GM21723 (cell line): ENCODE results near the gene TMEM167B.
A peak's percentile ranks its signal among the peaks of the same experiment; 100 is the strongest.

Source experiments
- ATAC-seq: cut with Tn5 transposase; IDR thresholded peaks from one replicate; pipeline ENCODE4 v1.9.1; 2021; ENCODE audit warnings: mild to moderate bottlenecking, moderate library complexity; ENCODE audit not compliant: unreplicated experiment

Gene TMEM167B

GRCh38 chr1:109080441-109081082 is 10.0 kb upstream of the TMEM167B start:
- ATAC-seq = no peak

DNA sequence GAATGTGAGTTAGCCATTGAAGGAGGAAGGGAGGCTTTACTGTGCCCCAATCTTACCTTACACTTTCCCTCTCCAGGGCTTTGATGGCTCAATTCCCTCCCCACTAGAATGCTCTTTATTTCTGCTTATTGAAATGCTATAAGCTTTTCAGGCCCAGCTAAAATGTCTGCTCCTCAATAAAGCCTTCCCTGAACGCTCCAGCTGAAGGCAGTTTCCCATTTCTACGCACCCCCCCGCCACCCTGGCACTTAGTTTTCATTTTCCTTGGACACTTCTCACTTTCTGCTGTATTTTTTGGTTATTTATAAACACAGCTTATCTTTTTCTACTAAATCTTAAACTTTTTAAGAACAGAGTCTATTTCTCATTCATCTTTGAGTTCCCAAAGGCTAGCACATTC is 7.1 kb upstream of the TMEM167B start:
- no peak for ATAC-seq

DNA sequence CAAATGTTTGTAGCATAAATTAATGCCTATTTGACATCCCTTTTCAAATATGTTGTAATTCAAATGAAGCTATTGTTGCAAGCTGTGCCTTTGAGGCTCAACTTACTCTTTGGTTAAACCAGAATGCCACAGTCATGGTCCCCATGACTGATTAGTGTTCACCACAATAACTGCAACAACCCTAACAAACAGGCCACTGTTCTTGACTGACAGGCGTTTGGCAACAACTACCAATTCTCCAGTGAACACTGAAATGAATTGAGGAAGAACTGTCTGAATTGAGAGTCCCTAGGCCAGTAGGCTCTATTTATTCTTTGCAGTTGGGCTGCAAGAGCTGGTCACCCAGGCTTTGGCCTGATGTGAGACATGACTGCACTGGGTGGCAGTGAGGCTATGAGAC is 6.6 kb upstream of the TMEM167B start:
- no peak for ATAC-seq

- no peak for ATAC-seq
Observed at GRCh38 chr1:109084563-109085517, 5.7 kb upstream of the TMEM167B start.

DNA sequence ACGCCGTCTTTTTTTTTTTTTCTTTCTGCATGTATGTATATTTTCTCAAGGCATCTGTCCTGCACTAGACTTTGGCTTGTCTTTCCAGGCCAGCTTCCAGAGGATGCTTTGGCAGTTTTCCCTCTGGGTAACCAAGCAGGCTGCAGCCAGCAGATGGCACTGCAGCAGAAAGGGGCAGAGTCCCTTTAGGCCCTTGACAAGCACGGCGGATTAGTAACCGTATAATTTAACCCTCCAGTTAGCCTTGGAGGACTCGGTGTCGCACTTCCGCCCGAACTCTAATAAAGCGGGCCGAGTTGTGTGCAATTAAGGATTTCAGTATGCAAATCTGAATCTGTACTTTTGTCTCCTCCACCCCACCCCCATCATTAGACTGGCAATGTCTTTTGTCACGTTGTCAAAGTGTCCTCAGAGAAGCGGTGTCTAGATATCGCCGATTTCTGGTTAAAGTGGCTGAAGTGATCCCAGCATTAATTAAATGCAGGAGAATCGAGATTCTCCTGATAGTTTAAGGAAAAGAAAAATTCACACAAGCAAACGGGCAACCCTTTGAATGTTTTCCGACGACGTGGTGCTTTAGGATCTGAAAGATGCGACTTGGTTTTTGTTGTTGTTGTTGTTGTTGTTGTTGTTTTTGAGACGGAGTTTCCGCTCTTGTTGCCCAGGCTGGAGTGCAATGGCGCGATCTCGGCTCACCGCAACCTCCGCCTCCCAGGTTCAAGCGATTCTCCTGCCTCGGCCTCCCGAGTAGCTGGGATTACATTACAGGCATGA is 1.1 kb upstream of the TMEM167B start:
- ATAC-seq = no peak

- ATAC-seq = peak; percentile 55
Observed at GRCh38 chr1:109091078-109091838, 694 bp downstream of the TMEM167B start.

- no peak for ATAC-seq
Observed at GRCh38 chr1:109091839-109092193, 1.3 kb downstream of the TMEM167B start.

DNA sequence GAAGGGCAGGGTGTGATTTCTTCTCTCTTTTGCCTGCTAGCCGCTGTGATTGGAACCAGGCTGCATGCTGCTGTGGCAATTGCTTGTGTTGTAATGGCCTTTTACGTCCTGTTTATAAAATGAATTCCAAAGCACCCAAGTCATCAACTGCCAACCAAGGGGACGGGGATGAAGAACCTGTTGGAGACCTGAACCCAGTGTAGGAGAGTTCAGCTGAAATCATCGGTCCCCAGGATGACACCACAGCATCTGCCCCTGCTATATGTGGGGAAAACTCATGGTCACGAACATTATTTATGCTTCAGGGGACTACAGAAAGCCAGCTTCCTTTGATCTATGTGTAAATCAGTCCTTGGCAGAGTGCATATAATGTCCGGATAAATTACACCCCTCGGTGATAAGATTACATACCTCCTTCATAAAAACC is 3.8 kb downstream of the TMEM167B start:
- no peak for ATAC-seq

DNA sequence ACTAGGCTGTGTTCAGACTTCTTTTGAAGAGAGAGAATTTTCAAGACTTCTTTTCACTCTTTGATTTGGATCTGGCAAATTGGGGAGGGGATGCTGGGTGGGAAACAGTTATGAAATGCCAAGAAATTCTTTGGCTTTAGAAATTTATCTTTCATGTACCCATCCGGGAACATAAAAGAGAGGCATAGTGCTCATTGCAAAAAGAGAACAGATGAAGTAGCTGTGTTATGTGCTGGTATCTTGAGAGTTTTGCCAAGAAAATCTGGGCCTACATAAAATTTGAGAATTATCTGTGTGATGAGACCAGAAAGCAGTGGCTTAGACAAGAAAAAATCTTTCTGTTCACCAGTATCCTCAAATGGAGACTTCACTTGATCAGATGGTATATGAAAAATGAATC is 4.3 kb downstream of the TMEM167B start:
- ATAC-seq = no peak

DNA sequence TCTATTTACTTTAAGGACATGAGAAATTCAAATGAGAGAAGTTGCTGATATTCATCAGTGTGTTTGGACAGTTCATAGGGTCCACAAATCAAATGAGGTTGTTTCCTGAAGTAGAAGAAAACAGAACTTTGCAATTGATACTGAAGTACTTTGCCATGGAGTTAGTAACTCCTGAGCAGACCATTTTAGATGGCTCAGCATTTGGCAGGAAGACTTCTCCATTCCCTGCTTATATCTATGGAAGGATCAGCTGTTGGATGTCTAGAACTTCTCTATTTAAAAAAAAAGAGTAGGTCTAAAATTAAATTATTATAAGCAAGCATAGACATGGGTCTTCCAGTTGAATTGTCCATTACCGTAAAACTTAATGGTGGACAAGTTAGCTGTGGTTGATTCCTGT is 5.1 kb downstream of the TMEM167B start:
- no peak for ATAC-seq

GRCh38 chr1:109096120-109096519 is 5.6 kb downstream of the TMEM167B start:
- no peak for ATAC-seq

DNA sequence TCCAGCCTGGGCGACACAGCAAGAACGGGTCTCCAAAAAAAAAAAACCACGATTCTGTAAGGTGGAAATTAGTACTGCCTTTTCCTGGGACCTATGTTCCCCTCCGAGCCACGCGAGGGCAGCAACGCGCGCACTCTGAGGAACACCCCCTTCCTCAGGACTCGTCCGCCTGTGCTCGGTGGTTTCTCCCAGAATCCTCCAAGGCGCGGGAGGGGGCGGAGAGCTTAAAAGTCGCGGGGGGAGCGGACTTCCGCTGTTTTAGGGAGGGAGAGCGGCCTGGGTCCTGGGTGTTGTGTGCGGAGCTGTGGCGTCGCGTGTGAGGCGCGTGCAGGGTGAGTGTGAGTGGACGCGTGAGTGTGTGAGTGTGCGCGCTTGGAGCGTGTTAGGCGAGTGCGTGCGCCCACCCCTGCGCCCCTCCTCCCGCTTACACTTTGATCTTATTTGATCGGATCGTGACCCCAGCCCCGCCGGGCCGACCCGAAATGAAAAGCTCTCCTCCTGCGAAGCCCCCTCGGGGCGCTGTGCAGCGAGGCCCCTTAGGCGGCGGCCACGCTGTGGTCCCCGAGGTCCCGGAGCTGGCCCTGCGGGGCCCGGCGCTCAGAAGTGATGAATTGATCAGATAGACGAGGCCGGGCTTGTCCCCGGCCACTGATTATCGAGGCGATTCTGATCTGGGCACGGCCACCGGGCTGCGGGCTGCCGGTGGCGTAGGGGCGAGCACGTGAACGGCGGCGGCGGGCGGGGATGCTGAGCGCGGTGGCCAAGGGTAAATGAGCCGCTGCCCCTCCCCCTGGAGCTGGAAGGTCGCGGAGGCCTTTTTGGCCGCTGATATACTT is 9.6 kb downstream of the TMEM167B start:
- ATAC-seq = peak; percentile 92

DNA sequence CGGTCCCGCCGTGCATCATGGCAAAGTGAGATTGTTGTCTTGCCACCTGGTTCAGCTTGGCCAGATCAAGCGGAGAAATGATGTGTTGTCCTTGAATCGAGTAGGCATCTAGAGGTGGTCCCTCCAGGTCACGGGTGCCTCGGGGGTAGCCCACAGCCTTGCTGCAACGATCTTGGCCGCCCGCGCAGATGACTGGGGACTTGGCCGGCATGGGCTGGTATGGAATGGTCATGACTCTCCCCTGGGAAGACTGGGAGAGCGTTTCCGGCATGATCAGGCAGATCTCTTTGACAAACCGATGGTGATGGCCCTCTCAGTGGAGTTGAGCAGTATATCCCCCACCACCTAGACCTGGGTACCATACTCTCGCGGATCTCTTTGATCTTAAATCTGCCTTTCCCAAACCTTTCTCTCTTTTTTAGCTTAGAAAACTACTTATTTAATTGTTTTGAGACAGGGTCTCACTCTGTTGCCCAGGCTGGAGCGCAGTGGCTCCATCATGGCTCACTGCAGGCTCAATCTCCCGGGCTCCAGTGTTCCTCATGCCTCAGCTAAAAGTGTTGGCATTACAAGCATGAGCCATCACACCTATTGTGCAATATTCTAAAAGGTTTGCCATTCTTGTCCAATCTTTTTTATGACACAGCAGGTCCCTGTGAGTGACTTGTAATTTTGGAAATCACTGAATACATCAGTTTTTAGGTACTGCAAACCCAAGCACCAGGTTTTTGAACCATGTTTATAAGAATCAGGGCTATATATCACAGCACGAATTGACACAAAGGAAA is 14.0 kb downstream of the TMEM167B start:
- no peak for ATAC-seq

DNA sequence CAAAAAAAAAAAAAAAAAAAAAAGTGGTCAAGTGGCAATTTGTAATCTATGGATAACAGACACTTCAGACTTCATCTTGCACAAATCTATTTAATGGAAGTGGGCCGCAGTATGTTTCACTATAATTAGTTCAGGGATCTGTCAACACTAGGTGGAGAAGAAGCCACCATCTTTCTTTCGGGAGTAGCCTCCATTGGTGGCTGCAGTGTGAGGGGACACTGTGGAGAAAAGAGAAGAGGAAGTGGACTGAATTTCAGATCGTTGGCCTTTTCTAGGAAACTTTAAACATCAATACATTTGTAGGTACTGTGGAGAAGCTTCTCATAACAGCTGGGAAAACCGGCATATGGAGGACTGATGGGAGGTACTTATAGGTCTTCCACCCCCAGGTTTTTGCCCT is 15.3 kb downstream of the TMEM167B start:
- no peak for ATAC-seq

DNA sequence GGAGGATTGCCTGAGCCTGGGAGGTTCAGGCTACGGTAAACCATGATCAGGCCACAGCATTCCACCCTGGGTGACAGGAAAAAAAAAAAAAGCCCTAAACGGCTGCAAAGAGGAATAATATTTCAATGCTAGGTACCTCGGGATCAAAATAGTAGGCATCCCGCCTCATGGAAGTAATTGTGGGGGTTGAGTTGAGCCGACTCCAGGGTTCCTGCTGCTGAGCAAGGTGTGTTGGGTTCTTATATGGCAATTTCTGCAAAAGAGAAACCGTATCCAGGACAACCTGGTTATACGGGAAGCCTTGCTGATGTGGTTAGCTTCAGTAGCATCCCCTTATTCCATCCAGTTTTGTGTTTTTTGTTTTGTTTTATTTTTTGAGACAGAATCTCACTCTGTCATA is 17.2 kb downstream of the TMEM167B start:
- ATAC-seq = no peak

DNA sequence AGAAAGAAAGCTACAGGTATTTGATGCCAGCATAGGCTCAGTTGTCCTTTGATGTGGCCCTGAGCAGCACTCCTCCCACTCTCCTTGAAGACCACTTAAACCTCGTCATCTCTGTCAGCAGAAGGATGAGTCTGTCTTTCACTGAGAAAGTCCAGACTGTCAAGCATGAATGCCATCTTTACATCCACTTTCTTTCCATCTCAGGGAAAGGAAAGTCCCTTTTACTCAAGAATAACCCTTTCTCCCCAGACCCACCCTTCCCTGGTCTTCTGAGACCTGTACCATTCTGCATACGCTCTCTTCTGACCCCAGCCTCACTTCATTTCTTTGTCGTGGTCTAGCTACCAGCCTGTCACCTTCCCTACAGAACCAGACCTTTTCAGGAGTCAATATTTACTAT is 19.3 kb downstream of the TMEM167B start:
- no peak for ATAC-seq

DNA sequence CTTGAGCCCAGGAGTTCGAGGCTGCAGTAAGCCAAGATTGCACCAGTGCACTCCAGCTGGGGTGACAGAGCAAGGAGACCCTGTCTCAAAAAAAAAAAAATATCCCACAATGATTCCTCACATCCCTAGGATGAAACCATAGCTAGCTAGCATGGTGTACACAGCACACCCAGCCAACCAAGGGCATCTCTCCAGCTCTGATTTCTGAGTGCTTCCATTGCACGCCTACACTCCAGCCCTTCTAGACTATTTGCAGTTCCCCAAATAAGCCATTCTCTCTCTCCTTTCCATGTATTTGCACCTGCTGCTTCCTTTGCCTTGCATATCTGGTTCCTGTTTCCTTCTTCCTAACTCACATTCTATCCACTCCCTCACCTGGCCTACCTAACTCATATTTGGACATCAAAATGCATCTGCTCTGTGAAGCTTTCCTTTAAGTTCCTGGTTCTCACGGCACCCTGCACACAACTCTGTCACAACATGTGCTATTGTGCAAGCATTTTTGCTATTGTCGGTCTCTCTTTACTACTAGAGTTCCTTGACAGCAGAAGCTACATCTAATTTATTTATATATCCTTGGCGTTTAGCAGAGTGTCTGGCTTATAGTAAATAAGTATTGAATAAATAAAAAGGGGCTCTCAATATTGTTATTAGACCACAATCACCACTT is 21.0 kb downstream of the TMEM167B start:
- ATAC-seq = no peak

DNA sequence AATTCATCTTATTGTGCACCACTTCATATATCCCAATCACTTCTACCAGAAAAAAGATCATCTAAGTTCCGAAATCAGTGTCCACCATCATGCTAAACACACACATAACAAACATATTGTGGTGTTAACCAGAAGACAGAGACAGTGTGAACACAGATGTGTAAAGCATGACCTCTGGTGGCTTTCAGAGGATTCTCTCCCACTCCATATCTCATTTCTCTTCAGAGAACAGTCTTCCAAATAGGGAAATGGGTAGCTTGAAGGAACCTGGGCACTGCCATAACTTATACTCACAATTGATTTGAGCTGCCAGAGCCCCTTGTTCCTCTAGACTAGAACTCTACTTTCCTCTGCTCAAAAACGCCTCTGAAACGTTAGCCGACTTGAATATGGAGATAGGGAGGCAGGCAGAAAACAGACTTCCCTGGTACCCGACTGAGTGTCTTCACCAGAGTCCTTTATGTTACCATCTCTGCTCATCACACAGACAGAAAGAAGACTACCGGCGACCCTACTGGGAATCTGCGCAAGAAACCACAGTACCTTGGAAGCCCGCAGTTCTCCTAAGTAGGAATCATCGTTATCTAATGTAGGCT is 21.6 kb downstream of the TMEM167B start:
- ATAC-seq = no peak
